ENCODE results near the gene GRWD1.

GRCh38 chr19:48496959-48497727 lies 51.4 kb downstream of the GRWD1 start:
- TF ChIP-seq CTCF (IDR thresholded peaks at IDR 0.05; ENCODE audit: insufficient read depth, low read length, poor library complexity, severe bottlenecking) (no peak), EZH2phosphoT487 (conservative IDR thresholded peaks at IDR 0.05; ENCODE audit: low read length) (no peak)

All from SU-DHL-6 (cell line).